Measurements from ENCODE around the gene CXCL8.

DNA sequence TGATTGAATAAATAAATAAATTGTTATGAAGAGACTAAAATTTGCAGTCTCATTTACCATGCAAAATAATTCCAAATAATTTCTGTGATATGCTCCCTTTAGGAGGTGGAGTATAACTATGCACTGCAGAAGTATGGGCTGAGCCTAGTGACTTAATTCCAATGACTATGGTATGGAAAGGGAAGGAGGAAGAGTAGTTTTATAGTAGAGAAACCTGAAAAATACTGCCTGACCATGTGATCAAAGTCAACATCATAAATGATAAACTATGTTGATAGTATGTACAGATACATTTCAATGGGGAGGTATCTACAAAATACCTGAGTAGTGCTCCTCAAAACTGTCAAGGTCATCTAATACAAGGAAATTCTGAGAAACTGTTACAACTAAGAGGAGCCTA, 14.6 kb downstream of the CXCL8 start:
- no peak for TF ChIP-seq CTCF (IDR thresholded peaks at IDR 0.05; ENCODE audit: low read depth, low read length, missing input control)
- TF ChIP-seq EGR1 (IDR thresholded peaks at IDR 0.05; ENCODE audit: low read depth in 2 of 2) = no peak
- TF ChIP-seq RXRA (IDR thresholded peaks at IDR 0.05) = no peak
- TF ChIP-seq NR2F2 (IDR thresholded peaks at IDR 0.05) = no peak
- TF ChIP-seq TAF1 (conservative IDR thresholded peaks at IDR 0.05) = no peak
- no peak for TF ChIP-seq RAD21 (IDR thresholded peaks at IDR 0.05)
- TF ChIP-seq, protein P1, sequence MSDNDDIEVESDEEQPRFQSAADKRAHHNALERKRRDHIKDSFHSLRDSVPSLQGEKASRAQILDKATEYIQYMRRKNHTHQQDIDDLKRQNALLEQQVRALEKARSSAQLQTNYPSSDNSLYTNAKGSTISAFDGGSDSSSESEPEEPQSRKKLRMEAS (IDR thresholded peaks at IDR 0.05) = no peak
- TF ChIP-seq, protein P2, sequence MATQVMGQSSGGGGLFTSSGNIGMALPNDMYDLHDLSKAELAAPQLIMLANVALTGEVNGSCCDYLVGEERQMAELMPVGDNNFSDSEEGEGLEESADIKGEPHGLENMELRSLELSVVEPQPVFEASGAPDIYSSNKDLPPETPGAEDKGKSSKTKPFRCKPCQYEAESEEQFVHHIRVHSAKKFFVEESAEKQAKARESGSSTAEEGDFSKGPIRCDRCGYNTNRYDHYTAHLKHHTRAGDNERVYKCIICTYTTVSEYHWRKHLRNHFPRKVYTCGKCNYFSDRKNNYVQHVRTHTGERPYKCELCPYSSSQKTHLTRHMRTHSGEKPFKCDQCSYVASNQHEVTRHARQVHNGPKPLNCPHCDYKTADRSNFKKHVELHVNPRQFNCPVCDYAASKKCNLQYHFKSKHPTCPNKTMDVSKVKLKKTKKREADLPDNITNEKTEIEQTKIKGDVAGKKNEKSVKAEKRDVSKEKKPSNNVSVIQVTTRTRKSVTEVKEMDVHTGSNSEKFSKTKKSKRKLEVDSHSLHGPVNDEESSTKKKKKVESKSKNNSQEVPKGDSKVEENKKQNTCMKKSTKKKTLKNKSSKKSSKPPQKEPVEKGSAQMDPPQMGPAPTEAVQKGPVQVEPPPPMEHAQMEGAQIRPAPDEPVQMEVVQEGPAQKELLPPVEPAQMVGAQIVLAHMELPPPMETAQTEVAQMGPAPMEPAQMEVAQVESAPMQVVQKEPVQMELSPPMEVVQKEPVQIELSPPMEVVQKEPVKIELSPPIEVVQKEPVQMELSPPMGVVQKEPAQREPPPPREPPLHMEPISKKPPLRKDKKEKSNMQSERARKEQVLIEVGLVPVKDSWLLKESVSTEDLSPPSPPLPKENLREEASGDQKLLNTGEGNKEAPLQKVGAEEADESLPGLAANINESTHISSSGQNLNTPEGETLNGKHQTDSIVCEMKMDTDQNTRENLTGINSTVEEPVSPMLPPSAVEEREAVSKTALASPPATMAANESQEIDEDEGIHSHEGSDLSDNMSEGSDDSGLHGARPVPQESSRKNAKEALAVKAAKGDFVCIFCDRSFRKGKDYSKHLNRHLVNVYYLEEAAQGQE (IDR thresholded peaks at IDR 0.05) = no peak
- TF ChIP-seq, protein P3, sequence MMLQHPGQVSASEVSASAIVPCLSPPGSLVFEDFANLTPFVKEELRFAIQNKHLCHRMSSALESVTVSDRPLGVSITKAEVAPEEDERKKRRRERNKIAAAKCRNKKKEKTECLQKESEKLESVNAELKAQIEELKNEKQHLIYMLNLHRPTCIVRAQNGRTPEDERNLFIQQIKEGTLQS (IDR thresholded peaks at IDR 0.05) = no peak
- no peak for TF ChIP-seq SP1 (IDR thresholded peaks at IDR 0.05)
- no peak for TF ChIP-seq JUND (IDR thresholded peaks at IDR 0.05)

Measured in liver (tissue), 3 donors.